CD4-positive, alpha-beta T cell (primary cell): ENCODE results near the gene CD226. TPM values are rescaled to one million over a fixed set of nuclear protein-coding genes. Genes with fewer than 3 reads are reported as not detected.

ENCODE experiments used
- ATAC-seq: fragments of 200-7000 bp; cut with Tn5 transposase; one replicate; pipeline ENCODE4 v1.10.0; 2022; ENCODE audit warnings: mild to moderate bottlenecking; ENCODE audit not compliant: poor library complexity
- CTCF ChIA-PET: fragments of 350-600 bp; sonication (Branson Sonifier 250); formaldehyde crosslinking; loops from one replicate; lab custom pipeline; 2021; ENCODE audit warnings: antibody characterized with exemption, inconsistent platforms; lab: Charles Lee
- POLR2A ChIA-PET: fragments of 350-600 bp; sonication (Branson Sonifier 250); formaldehyde crosslinking; loops from one replicate; lab custom pipeline; 2021; ENCODE audit warnings: antibody characterized with exemption, inconsistent platforms; lab: Charles Lee
- DNase-seq, 14 experiments: peaks; one replicate each; pipeline ENCODE4 v3.0.0-alpha.2; 2013 to 2020; ENCODE audit warnings: mixed read lengths in 2 of 14
- H3K27ac ChIP-seq, 2 donors: one replicate each; pipeline versions ENCODE4 v1.5.1 to v1.7.0; 2013; ENCODE audit warnings: low read length in 2 of 2, low read depth in 1 of 2, mild to moderate bottlenecking in 1 of 2
- H3K27me3 ChIP-seq, 2 experiments: 1 replicate in 1 of 2; 2 replicates in 1 of 2; pipeline versions ENCODE4 v1.6.1 to v1.7.0; 2013; ENCODE audit warnings: low read length in 2 of 2, control low read depth in 1 of 2, mild to moderate bottlenecking in 1 of 2, moderate library complexity in 1 of 2; ENCODE audit not compliant: insufficient read depth in 2 of 2, control insufficient read depth in 1 of 2
- H3K36me3 ChIP-seq: one replicate; pipeline ENCODE4 v1.6.1; 2013; ENCODE audit warnings: low read length, control low read depth; ENCODE audit not compliant: insufficient read depth
- H3K4me1 ChIP-seq: one replicate; pipeline ENCODE4 v1.6.1; 2013; ENCODE audit warnings: low read length, control low read depth; ENCODE audit not compliant: insufficient read depth
- H3K4me3 ChIP-seq: one replicate; pipeline ENCODE4 v1.5.1; 2013; ENCODE audit warnings: mild to moderate bottlenecking, low read length, moderate library complexity
- H3K9me3 ChIP-seq, 2 experiments: 1 replicate in 1 of 2; 2 replicates in 1 of 2; pipeline versions ENCODE4 v1.6.1 to v1.7.0; 2013; ENCODE audit warnings: low read length in 2 of 2, mild to moderate bottlenecking in 2 of 2, control low read depth in 1 of 2, moderate library complexity in 1 of 2; ENCODE audit not compliant: control insufficient read depth in 1 of 2, insufficient read depth in 1 of 2
- H3K27ac Mint-ChIP-seq: one replicate; pipeline ENCODE4 v1.8.0; 2020; ENCODE audit warnings: mixed read lengths
- H3K27me3 Mint-ChIP-seq: one replicate; pipeline ENCODE4 v1.8.0; 2021; ENCODE audit warnings: mixed read lengths
- H3K36me3 Mint-ChIP-seq: one replicate; pipeline ENCODE4 v1.8.0; 2021; ENCODE audit warnings: low read depth, mixed read lengths
- H3K4me1 Mint-ChIP-seq: one replicate; pipeline ENCODE4 v1.8.0; 2021; ENCODE audit warnings: low read depth, mixed read lengths
- H3K4me3 Mint-ChIP-seq: one replicate; pipeline ENCODE4 v1.8.0; 2020; ENCODE audit warnings: mild to moderate bottlenecking, mixed read lengths
- H3K9me3 Mint-ChIP-seq: one replicate; pipeline ENCODE4 v1.8.0; 2020; ENCODE audit warnings: mixed read lengths
- intact Hi-C, 2 experiments: fragments of 100-400 bp; cut with DNase I in 1 of 2; cut with micrococcal nuclease in 1 of 2; formaldehyde crosslinking; loops; one replicate each; pipeline versions ENCODE4 v1.15.1 to v1.9.0; 2023 to 2025; cut with DNase I, micrococcal nuclease
- total RNA-seq, 174 experiments: library from RNA in 2 of 174; stranded (reverse) in 2 of 174; gene quantifications; one replicate each; pipeline ENCODE4 v1.2.3 and lab custom pipeline; 2021 to 2026
- TF ChIP-seq, protein P1 (sequence below): fragments of 200-600 bp; IDR thresholded peaks from one replicate; pipeline ENCODE4 v1.8.0; 2022; ENCODE audit warnings: antibody characterized with exemption, mild to moderate bottlenecking

The CD226 gene
- total RNA-seq, 2 experiments from 2014 or later: 74.0 to 74.8 TPM

DNA sequence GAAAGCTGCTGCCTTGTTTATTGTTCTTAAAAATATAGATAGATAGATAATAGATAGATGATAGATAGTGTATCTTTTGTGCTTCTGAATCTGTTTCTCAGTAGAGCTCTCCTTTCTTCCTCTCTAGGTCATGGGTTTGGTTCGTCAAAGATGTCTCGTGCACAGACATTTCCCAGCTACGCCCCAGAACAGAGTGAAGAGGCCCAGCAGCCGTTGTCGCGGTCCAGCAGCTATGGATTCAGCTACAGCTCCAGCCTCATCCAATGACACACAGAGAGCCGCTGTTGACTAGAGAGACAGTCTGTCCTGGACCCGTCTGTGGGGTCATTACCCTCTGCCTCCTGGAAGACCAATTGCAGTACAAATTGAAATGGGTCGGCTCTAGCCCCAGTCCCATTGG is 106.6 kb downstream of the CD226 start:
- Mint-ChIP-seq H3K9me3 (no peaks in the 10 kb centered on the region), H3K27ac (no peak overlapping the region), H3K4me3 (no peak overlapping the region), H3K4me1 (no peaks in the 10 kb centered on the region), H3K27me3 (no peaks in the 10 kb centered on the region), H3K36me3 (peaks cover 25% of the 10 kb centered on the region)
- Histone ChIP-seq H3K4me3 (no peak overlapping the region), H3K4me1 (no peaks in the 10 kb centered on the region), H3K27me3 (no peaks in the 10 kb centered on the region), H3K36me3 (no peaks in the 10 kb centered on the region), H3K9me3 (no peaks in the 10 kb centered on the region), H3K27ac (no peak overlapping the region)
- DNase-seq (no peak), ATAC-seq (no peak)
- TF ChIP-seq, protein P1, sequence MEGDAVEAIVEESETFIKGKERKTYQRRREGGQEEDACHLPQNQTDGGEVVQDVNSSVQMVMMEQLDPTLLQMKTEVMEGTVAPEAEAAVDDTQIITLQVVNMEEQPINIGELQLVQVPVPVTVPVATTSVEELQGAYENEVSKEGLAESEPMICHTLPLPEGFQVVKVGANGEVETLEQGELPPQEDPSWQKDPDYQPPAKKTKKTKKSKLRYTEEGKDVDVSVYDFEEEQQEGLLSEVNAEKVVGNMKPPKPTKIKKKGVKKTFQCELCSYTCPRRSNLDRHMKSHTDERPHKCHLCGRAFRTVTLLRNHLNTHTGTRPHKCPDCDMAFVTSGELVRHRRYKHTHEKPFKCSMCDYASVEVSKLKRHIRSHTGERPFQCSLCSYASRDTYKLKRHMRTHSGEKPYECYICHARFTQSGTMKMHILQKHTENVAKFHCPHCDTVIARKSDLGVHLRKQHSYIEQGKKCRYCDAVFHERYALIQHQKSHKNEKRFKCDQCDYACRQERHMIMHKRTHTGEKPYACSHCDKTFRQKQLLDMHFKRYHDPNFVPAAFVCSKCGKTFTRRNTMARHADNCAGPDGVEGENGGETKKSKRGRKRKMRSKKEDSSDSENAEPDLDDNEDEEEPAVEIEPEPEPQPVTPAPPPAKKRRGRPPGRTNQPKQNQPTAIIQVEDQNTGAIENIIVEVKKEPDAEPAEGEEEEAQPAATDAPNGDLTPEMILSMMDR: no peak
- intact Hi-C loops: no loop called here
- POLR2A ChIA-PET: no interaction called here
- CTCF ChIA-PET: no interaction called here

DNA sequence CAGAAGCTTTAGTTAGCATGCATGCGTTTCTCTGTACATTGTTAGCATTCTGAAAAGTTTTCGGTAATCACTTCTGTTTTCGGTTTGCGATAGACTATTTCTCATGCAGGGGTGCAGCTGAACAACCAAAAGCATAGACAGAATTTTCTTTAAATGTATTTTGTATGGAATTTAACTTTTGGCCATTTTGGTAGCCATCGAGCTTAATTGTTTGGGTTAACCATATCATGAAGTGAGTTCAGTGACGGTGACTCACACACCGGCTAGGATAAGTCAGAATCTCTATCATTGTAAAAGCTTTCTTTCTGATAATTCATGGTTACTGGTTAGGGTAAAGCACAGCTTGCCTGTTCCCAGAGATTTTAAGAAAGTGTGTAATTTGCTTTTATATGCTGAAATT is 107.2 kb downstream of the CD226 start:
- peaks cover 32% of the 10 kb centered on the region for H3K36me3 Mint-ChIP-seq
- POLR2A ChIA-PET: no interaction called here
- H3K27me3 Mint-ChIP-seq: no peaks in the 10 kb centered on the region
- no peaks in the 10 kb centered on the region for H3K27me3 ChIP-seq
- H3K4me1 Mint-ChIP-seq: no peaks in the 10 kb centered on the region
- H3K9me3 ChIP-seq: no peaks in the 10 kb centered on the region
- H3K27ac Mint-ChIP-seq: no peak overlapping the region
- no peak overlapping the region for H3K4me3 Mint-ChIP-seq
- no peak for ATAC-seq
- intact Hi-C loops: no loop called here
- no peaks in the 10 kb centered on the region for H3K9me3 Mint-ChIP-seq
- no peak overlapping the region for H3K4me3 ChIP-seq
- TF ChIP-seq, protein P1: no peak
- no peak for DNase-seq
- no peaks in the 10 kb centered on the region for H3K4me1 ChIP-seq
- no peak overlapping the region for H3K27ac ChIP-seq
- no peaks in the 10 kb centered on the region for H3K36me3 ChIP-seq
- CTCF ChIA-PET: no interaction called here

DNA sequence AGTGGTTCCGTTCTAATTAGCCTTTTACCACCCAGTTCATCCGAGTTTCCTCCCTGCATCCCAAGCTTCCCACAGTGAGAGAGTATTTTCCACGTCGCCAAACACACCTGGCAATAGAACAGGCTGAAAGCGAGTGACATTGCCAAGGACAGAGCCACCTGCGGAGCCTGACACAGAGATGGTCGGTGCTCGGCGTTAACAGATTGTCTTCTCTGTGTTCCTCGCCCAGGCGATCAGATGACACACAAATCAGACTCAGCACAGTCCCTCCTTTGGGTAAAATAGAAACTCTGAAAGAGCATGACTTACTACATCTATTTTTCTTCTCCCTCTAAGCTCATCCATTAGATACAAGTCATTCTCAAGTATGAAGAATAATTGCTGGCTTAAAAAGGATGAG is 107.7 kb downstream of the CD226 start:
- TF ChIP-seq, protein P1: no peak
- Mint-ChIP-seq H3K36me3 (peaks cover 34% of the 10 kb centered on the region), H3K27ac (no peak overlapping the region), H3K4me1 (no peaks in the 10 kb centered on the region), H3K9me3 (no peaks in the 10 kb centered on the region), H3K4me3 (no peak overlapping the region), H3K27me3 (no peaks in the 10 kb centered on the region)
- intact Hi-C loops: no loop called here
- DNase-seq: no peak
- no peak overlapping the region for H3K4me3 ChIP-seq
- ATAC-seq: no peak
- no peak overlapping the region for H3K27ac ChIP-seq
- no peaks in the 10 kb centered on the region for H3K27me3 ChIP-seq
- ChIA-PET CTCF (no interaction called here), POLR2A (no interaction called here)
- no peaks in the 10 kb centered on the region for H3K36me3 ChIP-seq
- no peaks in the 10 kb centered on the region for H3K9me3 ChIP-seq
- H3K4me1 ChIP-seq: no peaks in the 10 kb centered on the region
